Measurements from ENCODE around the gene SSTR4. TPM values are rescaled to one million over a fixed set of nuclear protein-coding genes. Genes with fewer than 3 reads are reported as not detected.

The SSTR4 gene
- total RNA-seq, 6 donors from 2014 or later, result 0.30 TPM; not detected in 5

- Histone ChIP-seq H3K9me3 (no peaks in the 10 kb centered on the region), H3K4me1 (peaks cover 6 to 47% (median 28%) of the 10 kb centered on the region in 4 donors), H3K36me3 (peaks cover 0 to 11% (median 0%) of the 10 kb centered on the region in 4 donors), H3K27ac (no peak overlapping the region), H3K27me3 (no peaks in the 10 kb centered on the region), H3K4me3 (no peak overlapping the region)
- TF ChIP-seq EP300 (IDR thresholded peaks at IDR 0.05) (no peak), POLR2AphosphoS5 (IDR thresholded peaks at IDR 0.05) (no peak), POLR2A (IDR thresholded peaks at IDR 0.05) (no peak)
- TF ChIP-seq, protein P1, sequence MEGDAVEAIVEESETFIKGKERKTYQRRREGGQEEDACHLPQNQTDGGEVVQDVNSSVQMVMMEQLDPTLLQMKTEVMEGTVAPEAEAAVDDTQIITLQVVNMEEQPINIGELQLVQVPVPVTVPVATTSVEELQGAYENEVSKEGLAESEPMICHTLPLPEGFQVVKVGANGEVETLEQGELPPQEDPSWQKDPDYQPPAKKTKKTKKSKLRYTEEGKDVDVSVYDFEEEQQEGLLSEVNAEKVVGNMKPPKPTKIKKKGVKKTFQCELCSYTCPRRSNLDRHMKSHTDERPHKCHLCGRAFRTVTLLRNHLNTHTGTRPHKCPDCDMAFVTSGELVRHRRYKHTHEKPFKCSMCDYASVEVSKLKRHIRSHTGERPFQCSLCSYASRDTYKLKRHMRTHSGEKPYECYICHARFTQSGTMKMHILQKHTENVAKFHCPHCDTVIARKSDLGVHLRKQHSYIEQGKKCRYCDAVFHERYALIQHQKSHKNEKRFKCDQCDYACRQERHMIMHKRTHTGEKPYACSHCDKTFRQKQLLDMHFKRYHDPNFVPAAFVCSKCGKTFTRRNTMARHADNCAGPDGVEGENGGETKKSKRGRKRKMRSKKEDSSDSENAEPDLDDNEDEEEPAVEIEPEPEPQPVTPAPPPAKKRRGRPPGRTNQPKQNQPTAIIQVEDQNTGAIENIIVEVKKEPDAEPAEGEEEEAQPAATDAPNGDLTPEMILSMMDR (IDR thresholded peaks at IDR 0.05), result no peak
- no peak for ATAC-seq (ENCODE audit: low FRiP score in 2 of 2)
- no peak for DNase-seq
- WGBS, 2 donors, result 62 to 68% methylated on average over 5 of the region's 5 CpGs
Observed at GRCh38 chr20:23078351-23079015, 43.4 kb downstream of the SSTR4 start.

- Histone ChIP-seq H3K4me3 (no peak overlapping the region), H3K27me3 (no peaks in the 10 kb centered on the region), H3K36me3 (peaks cover 0 to 11% (median 0%) of the 10 kb centered on the region in 4 donors), H3K27ac (no peak overlapping the region), H3K4me1 (peaks cover 8 to 52% (median 26%) of the 10 kb centered on the region in 4 donors), H3K9me3 (no peaks in the 10 kb centered on the region)
- DNase-seq (no peak), ATAC-seq (ENCODE audit: low FRiP score in 2 of 2) (no peak)
- WGBS, 2 donors, result 68 to 70% methylated on average over 6 of the region's 6 CpGs
- TF ChIP-seq, protein P1 (IDR thresholded peaks at IDR 0.05), result peak in 1 of 6 experiments; percentile 12
- no peak for TF ChIP-seq POLR2A (IDR thresholded peaks at IDR 0.05)
Observed at GRCh38 chr20:23079016-23079351, 43.9 kb downstream of the SSTR4 start.

DNA sequence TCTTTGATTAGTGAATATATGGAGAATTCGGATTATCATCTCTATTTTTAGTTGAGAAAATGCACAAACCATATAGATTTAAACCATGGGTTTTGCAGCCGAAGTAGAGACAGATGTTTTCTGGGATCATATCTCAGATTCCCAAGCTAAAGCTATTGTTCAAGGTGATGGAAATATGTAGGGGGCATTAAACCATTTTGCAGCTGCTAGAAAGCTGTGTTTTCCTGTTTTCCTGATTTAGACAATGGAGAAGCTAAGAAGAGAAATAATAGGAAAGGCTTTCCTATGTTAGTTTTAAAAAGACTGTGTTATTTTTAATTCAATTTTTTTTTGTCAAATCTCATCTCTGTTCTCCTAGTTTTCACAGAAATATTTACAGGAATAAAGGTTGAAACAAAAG, 44.8 kb downstream of the SSTR4 start:
- 64 to 81% methylated on average over 2 of the region's 2 CpGs for WGBS, 2 donors
- Histone ChIP-seq H3K9me3 (no peaks in the 10 kb centered on the region), H3K4me3 (no peak overlapping the region), H3K36me3 (peaks cover 0 to 11% (median 0%) of the 10 kb centered on the region in 4 donors), H3K27ac (peak overlapping the region in 1 of 4 donors; percentile 22), H3K4me1 (peaks cover 8 to 60% (median 26%) of the 10 kb centered on the region in 4 donors), H3K27me3 (no peaks in the 10 kb centered on the region)
- ATAC-seq (ENCODE audit: low FRiP score in 2 of 2) (no peak), DNase-seq (no peak)
- TF ChIP-seq, protein P1 (IDR thresholded peaks at IDR 0.05), result no peak
- no peak for TF ChIP-seq POLR2A (IDR thresholded peaks at IDR 0.05)
- no peak for TF ChIP-seq EP300 (IDR thresholded peaks at IDR 0.05)
- no peak for TF ChIP-seq POLR2AphosphoS5 (IDR thresholded peaks at IDR 0.05)

DNA sequence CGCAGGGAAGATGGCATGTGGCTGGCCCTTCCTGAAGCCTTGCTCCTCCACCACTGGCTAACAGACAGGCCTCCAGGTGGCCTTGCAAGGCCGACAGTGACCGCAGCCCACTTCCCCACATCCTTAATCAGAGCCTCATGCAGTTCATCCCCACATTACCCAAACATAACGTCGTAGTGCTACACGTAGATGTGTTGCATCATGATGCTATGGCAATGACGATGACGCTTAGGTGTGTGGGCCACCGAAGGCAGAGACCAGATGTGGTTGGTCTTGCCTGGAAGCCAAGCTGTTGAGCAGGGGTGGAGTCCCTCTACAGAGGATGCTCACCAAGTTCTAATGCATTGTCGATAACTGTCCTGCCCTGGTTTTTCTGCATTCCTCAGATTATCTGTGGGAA, 45.4 kb downstream of the SSTR4 start:
- Histone ChIP-seq H3K4me3 (peak overlapping the region in 1 of 4 donors; percentile 54), H3K27ac (peak overlapping the region in 2 of 4 donors; percentile 22 to 89), H3K4me1 (peaks cover 8 to 66% (median 26%) of the 10 kb centered on the region in 4 donors), H3K27me3 (no peaks in the 10 kb centered on the region), H3K36me3 (peaks cover 0 to 11% (median 0%) of the 10 kb centered on the region in 4 donors), H3K9me3 (no peaks in the 10 kb centered on the region)
- TF ChIP-seq POLR2AphosphoS5 (IDR thresholded peaks at IDR 0.05) (peak in 1 of 2 donors; percentile 74), EP300 (IDR thresholded peaks at IDR 0.05) (no peak)
- no peak for DNase-seq
- no peak for ATAC-seq (ENCODE audit: low FRiP score in 2 of 2)
- 70 to 71% methylated on average over 10 of the region's 10 CpGs for WGBS, 2 donors

DNA sequence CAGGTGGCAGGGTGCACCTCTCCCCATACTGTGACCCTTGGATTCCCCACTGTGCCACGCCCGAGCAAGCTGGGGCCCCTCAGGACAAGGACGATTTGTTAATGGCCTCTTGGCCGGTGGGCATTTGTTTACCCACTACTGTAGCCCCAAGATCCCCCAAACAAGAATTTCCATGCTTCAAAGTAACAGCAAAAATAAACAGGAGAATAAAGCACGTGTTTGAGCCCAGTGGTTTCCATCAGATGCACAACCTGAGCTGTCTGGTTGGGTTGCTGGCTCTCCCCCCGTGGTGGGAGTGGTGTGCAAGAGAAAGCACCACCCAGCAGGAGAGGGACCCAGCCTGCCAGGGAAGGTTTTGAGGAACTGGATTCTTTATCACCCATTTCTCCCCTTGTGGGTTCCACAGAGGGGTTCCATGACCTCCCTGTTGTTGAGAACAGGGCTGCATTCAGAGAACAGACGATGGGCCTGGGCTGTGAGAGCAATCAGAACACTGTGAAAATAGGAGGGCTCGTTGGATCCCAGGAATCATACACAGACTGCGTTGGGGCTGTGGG, 46.2 kb downstream of the SSTR4 start:
- DNase-seq (no peak), ATAC-seq (ENCODE audit: low FRiP score in 2 of 2) (no peak)
- Histone ChIP-seq H3K9me3 (no peaks in the 10 kb centered on the region), H3K4me3 (peak overlapping the region in 2 of 4 donors; percentile 52 to 54), H3K36me3 (peaks cover 0 to 11% (median 0%) of the 10 kb centered on the region in 4 donors), H3K27ac (peak overlapping the region; percentile 89 to 97 (median 92)), H3K27me3 (no peaks in the 10 kb centered on the region), H3K4me1 (peaks cover 8 to 73% (median 27%) of the 10 kb centered on the region in 4 donors)
- TF ChIP-seq EP300 (IDR thresholded peaks at IDR 0.05), result no peak
- no peak for TF ChIP-seq POLR2A (IDR thresholded peaks at IDR 0.05)
- no peak for TF ChIP-seq POLR2AphosphoS5 (IDR thresholded peaks at IDR 0.05)
- TF ChIP-seq, protein P1 (IDR thresholded peaks at IDR 0.05), result no peak
- WGBS, 2 donors, result 68% methylated on average over 9 of the region's 9 CpGs

All from upper lobe of left lung (tissue), 6 donors.